ENCODE data around the gene VWA5B1. TPM values are rescaled to one million over a fixed set of nuclear protein-coding genes. Genes with fewer than 3 reads are reported as not detected.

Gene VWA5B1
- total RNA-seq, 6 experiments from 2014 or later, result not detected

DNA sequence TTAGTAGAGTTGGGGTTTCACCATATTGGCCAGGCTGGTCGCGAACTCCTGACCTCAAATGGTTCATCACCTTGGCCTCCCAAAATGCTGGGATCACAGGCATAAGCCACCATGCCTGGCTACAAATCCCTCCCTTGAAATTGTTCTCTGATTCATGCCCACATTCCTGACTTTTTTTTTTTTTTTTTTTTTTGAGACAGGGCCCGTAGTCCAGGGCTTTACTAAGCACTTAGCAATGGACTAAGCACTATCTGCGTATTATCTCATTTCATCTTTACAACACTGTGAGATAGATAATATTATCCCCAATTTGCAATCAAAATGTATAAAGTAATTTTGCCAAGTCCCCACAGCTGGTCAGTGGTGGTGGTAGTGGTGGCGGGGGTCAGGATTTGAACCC, 58.9 kb downstream of the VWA5B1 start:
- H3K27ac Mint-ChIP-seq, result no peak overlapping the region
- H3K36me3 Mint-ChIP-seq (ENCODE audit: low read depth), result 0 out of 2 replicates have a peak, but pooled peaks cover 4% of the 10 kb centered on the region
- TF ChIP-seq, protein P1, sequence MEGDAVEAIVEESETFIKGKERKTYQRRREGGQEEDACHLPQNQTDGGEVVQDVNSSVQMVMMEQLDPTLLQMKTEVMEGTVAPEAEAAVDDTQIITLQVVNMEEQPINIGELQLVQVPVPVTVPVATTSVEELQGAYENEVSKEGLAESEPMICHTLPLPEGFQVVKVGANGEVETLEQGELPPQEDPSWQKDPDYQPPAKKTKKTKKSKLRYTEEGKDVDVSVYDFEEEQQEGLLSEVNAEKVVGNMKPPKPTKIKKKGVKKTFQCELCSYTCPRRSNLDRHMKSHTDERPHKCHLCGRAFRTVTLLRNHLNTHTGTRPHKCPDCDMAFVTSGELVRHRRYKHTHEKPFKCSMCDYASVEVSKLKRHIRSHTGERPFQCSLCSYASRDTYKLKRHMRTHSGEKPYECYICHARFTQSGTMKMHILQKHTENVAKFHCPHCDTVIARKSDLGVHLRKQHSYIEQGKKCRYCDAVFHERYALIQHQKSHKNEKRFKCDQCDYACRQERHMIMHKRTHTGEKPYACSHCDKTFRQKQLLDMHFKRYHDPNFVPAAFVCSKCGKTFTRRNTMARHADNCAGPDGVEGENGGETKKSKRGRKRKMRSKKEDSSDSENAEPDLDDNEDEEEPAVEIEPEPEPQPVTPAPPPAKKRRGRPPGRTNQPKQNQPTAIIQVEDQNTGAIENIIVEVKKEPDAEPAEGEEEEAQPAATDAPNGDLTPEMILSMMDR (IDR thresholded peaks at IDR 0.05), result no peak
- peaks cover 7% of the 10 kb centered on the region for H3K9me3 Mint-ChIP-seq
- no peak overlapping the region for H3K4me3 Mint-ChIP-seq
- no peaks in the 10 kb centered on the region for H3K4me1 Mint-ChIP-seq (ENCODE audit: low read depth)
- DNase-seq, result no peak
- H3K27me3 Mint-ChIP-seq (ENCODE audit: insufficient read depth), result peaks cover 29% of the 10 kb centered on the region

DNA sequence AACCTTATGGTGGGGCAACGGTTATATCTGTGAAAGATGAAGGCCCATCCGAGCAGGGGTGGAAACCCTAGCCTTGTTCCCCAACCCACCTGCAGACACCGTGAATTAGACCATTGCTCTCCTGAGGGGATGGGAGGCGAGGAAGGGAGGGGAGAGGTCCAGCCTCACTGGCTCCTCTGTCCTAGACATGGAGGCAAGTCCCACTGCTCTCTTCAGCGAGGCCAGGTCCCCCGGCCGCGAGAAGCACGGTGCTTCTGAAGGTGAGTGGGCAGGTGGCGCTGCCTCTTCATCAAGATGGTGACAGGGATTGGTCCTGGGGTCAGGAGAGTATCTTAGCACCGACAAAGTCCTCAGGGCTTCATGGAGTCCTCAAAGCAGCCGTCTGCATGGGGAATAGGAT, 59.3 kb downstream of the VWA5B1 start:
- Mint-ChIP-seq H3K4me1 (ENCODE audit: low read depth) (no peaks in the 10 kb centered on the region), H3K9me3 (peaks cover 7% of the 10 kb centered on the region)
- no peak for DNase-seq

DNA sequence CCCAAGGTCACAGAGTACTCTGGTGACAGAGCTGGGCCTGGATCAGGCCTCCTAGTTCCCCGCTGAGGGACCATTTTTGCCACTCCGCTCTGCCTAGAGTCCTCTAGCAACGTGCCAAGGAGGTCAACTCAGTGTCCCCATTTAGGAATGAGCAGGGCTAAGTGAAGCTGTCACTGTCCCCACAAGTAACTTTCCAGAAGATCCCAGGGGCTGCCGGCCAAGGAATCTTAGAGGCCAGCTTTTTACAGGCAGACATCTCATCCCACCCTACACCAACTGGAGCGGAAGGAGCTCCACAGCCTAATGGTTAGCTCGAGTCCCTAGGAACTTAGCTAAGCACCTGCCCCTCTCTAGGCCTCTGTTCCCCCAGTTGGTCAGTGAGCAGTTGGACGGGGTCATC, 59.7 kb downstream of the VWA5B1 start:
- 0 out of 2 replicates have a peak, but pooled peaks cover 4% of the 10 kb centered on the region for H3K36me3 Mint-ChIP-seq (ENCODE audit: low read depth)
- TF ChIP-seq, protein P1 (IDR thresholded peaks at IDR 0.05), result no peak
- no peak overlapping the region for H3K27ac Mint-ChIP-seq
- no peak for DNase-seq
- H3K27me3 Mint-ChIP-seq (ENCODE audit: insufficient read depth), result peaks cover 29% of the 10 kb centered on the region
- no peak overlapping the region for H3K4me3 Mint-ChIP-seq
- H3K4me1 Mint-ChIP-seq (ENCODE audit: low read depth), result no peaks in the 10 kb centered on the region
- H3K9me3 Mint-ChIP-seq, result peaks cover 7% of the 10 kb centered on the region

More for the DNA sequence above, 59.3 kb downstream of the VWA5B1 start:
- no peak overlapping the region for H3K27ac Mint-ChIP-seq
- no peak overlapping the region for H3K4me3 Mint-ChIP-seq
- 0 out of 2 replicates have a peak, but pooled peaks cover 4% of the 10 kb centered on the region for H3K36me3 Mint-ChIP-seq (ENCODE audit: low read depth)
- H3K27me3 Mint-ChIP-seq (ENCODE audit: insufficient read depth), result peaks cover 29% of the 10 kb centered on the region
- TF ChIP-seq, protein P1 (IDR thresholded peaks at IDR 0.05), result no peak

DNA sequence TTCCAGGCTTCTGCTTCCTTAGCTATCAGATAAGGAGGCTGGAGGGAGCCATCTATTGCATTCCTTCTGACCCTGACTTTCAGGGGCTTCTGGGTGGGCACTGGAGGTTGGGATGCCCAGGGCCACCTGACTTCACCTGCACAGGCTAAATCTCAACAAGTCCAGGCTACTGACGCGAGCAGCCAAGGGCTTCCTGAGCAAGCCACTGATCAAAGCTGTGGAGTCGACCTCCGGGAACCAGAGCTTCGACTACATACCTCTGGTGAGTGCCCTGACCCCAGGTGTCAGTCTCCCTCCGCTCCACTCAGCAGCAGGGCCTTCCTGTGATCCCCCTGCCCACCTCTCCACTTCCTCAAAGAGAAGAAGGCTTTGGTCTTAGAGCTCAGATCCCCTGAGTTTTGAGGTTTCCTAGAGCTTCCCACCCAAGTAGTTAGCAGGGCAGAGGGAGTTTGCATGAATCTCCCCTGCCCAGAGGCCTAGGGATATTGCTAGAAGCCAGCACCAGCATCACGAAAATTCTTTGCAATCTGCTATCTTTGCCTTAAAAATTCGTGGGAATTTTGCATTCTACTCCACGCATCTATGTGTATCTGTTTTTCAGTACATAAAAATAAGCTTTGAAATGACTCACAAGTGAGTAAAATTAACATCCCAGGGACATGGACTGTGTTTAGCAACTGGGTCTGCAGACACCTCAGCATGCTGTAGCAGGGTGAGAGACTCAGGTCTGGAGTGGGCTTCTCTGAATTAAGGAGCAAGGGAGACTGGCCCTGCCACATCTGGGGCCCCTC, 61.4 kb downstream of the VWA5B1 start:
- TF ChIP-seq, protein P1 (IDR thresholded peaks at IDR 0.05), result no peak
- H3K4me1 Mint-ChIP-seq (ENCODE audit: low read depth), result no peaks in the 10 kb centered on the region
- DNase-seq, result no peak
- no peak overlapping the region for H3K4me3 Mint-ChIP-seq
- no peaks in the 10 kb centered on the region for H3K9me3 Mint-ChIP-seq
- H3K36me3 Mint-ChIP-seq (ENCODE audit: low read depth), result no peaks in the 10 kb centered on the region
- H3K27ac Mint-ChIP-seq, result no peak overlapping the region
- H3K27me3 Mint-ChIP-seq (ENCODE audit: insufficient read depth), result peaks cover 33% of the 10 kb centered on the region

DNA sequence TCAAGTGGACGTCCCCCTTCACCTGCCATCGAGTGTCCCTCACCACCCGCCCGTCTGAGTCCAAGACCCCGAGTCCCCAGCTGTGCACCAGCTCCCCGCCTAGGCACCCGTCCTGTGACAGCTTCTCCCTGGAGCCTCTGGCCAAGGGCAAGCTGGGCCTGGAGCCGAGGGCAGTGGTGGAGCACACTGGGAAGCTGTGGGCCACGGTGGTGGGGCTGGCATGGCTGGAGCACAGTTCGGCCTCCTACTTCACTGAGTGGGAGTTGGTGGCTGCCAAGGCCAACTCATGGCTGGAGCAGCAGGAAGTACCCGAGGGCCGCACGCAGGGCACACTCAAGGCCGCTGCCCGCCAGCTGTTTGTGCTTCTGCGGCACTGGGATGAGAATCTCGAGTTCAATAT, 63.2 kb downstream of the VWA5B1 start:
- Mint-ChIP-seq H3K9me3 (no peaks in the 10 kb centered on the region), H3K27ac (no peak overlapping the region), H3K4me3 (no peak overlapping the region), H3K4me1 (ENCODE audit: low read depth) (peaks cover 7% of the 10 kb centered on the region; the same call in 1 of the 2 replicates), H3K27me3 (ENCODE audit: insufficient read depth) (peaks cover 43% of the 10 kb centered on the region), H3K36me3 (ENCODE audit: low read depth) (no peaks in the 10 kb centered on the region)
- TF ChIP-seq, protein P1 (IDR thresholded peaks at IDR 0.05), result no peak
- DNase-seq, result no peak
